Liver (tissue), 9 donors: ENCODE data around the gene IFI27L1. TPM values are rescaled to one million over a fixed set of nuclear protein-coding genes. Genes with fewer than 3 reads are reported as not detected.

Experiments
- DNase-seq: peaks from one replicate; pipeline ENCODE4 v3.0.0-alpha.2; 2017; ENCODE audit warnings: low spot score
- H3K27ac ChIP-seq, 2 donors: one replicate each; pipeline ENCODE4 v1.7.0; 2013; ENCODE audit warnings: inconsistent platforms in 2 of 2, low read length in 2 of 2, control low read depth in 1 of 2, low read depth in 1 of 2, mild to moderate bottlenecking in 1 of 2
- H3K27me3 ChIP-seq, 4 donors: one replicate each; pipeline versions ENCODE4 v1.6.1 to v1.7.0; 2013; ENCODE audit warnings: low read length in 3 of 4, inconsistent platforms in 1 of 4, mild to moderate bottlenecking in 1 of 4, moderate library complexity in 1 of 4; ENCODE audit not compliant: control insufficient read depth in 4 of 4, insufficient read depth in 4 of 4
- H3K36me3 ChIP-seq, 4 donors: one replicate each; pipeline versions ENCODE4 v1.6.1 to v1.7.0; 2013; ENCODE audit warnings: low read length in 3 of 4, mild to moderate bottlenecking in 3 of 4, low read depth in 1 of 4, moderate library complexity in 1 of 4; ENCODE audit not compliant: control insufficient read depth in 4 of 4, insufficient read depth in 3 of 4
- H3K4me1 ChIP-seq, 4 donors: one replicate each; pipeline versions ENCODE4 v1.6.1 to v1.7.0; 2013; ENCODE audit warnings: low read length in 3 of 4, mild to moderate bottlenecking in 3 of 4, moderate library complexity in 1 of 4; ENCODE audit not compliant: control insufficient read depth in 4 of 4, insufficient read depth in 4 of 4
- H3K4me3 ChIP-seq, 3 donors: one replicate each; pipeline versions ENCODE4 v1.6.1 to v1.7.0; 2013; ENCODE audit warnings: low read length in 3 of 3, control low read depth in 1 of 3, low read depth in 1 of 3, mild to moderate bottlenecking in 1 of 3
- H3K9ac ChIP-seq, 2 donors: one replicate each; pipeline ENCODE4 v1.7.0; 2013; ENCODE audit warnings: low read length in 2 of 2, mild to moderate bottlenecking in 2 of 2, moderate library complexity in 2 of 2, control low read depth in 1 of 2, low read depth in 1 of 2
- H3K9me3 ChIP-seq, 4 donors: one replicate each; pipeline versions ENCODE4 v1.6.1 to v1.7.0; 2013; ENCODE audit warnings: low read length in 3 of 4; ENCODE audit not compliant: control insufficient read depth in 4 of 4
- CTCF ChIP-seq: fragments of 150-350 bp; IDR thresholded peaks from 2 replicates; pipeline ENCODE4 v1.5.1; 2017; ENCODE audit warnings: improper control_type of control experiment, low read depth, low read length; ENCODE audit not compliant: missing input control
- EGR1 ChIP-seq, 2 donors: IDR thresholded peaks; 2 replicates each; pipeline ENCODE4 v1.6.1; 2016 to 2018; ENCODE audit warnings: antibody characterized with exemption in 2 of 2, low read depth in 2 of 2
- FOXA1 ChIP-seq: IDR thresholded peaks from 2 replicates; pipeline ENCODE4 v1.6.1; 2016; ENCODE audit warnings: antibody characterized with exemption
- FOXA2 ChIP-seq: IDR thresholded peaks from 2 replicates; pipeline ENCODE4 v1.6.1; 2016; ENCODE audit warnings: antibody characterized with exemption
- GABPA ChIP-seq, 2 donors: IDR thresholded peaks in 1 of 2; conservative IDR thresholded peaks in 1 of 2; 2 replicates each; pipeline ENCODE4 v1.6.1; 2016; ENCODE audit warnings: antibody characterized with exemption in 2 of 2, mild to moderate bottlenecking in 1 of 2, moderate library complexity in 1 of 2
- HNF4A ChIP-seq, 2 donors: conservative IDR thresholded peaks; 2 replicates each; pipeline ENCODE4 v1.6.1; 2016; ENCODE audit warnings: antibody characterized with exemption in 2 of 2, mild to moderate bottlenecking in 2 of 2
- HNF4G ChIP-seq: IDR thresholded peaks from 2 replicates; pipeline ENCODE4 v1.6.1; 2016; ENCODE audit warnings: antibody characterized with exemption
- JUND ChIP-seq, 2 donors: IDR thresholded peaks; 2 replicates each; pipeline ENCODE4 v1.6.1; 2016; ENCODE audit warnings: antibody characterized with exemption in 2 of 2
- MAX ChIP-seq: IDR thresholded peaks from 2 replicates; pipeline ENCODE4 v1.6.1; 2016; ENCODE audit warnings: antibody characterized with exemption
- NR2F2 ChIP-seq: IDR thresholded peaks from 2 replicates; pipeline ENCODE4 v1.6.1; 2016; ENCODE audit warnings: antibody characterized with exemption
- RAD21 ChIP-seq, 2 donors: IDR thresholded peaks; 2 replicates each; pipeline ENCODE4 v1.6.1; 2016; ENCODE audit warnings: antibody characterized with exemption in 2 of 2, mild to moderate bottlenecking in 2 of 2
- REST ChIP-seq: IDR thresholded peaks from 2 replicates; pipeline ENCODE4 v1.6.1; 2016; ENCODE audit warnings: antibody characterized with exemption, mild to moderate bottlenecking
- RXRA ChIP-seq, 2 donors: IDR thresholded peaks; 2 replicates each; pipeline ENCODE4 v1.6.1; 2017 to 2018; ENCODE audit warnings: antibody characterized with exemption in 2 of 2, mild to moderate bottlenecking in 1 of 2
- SP1 ChIP-seq: IDR thresholded peaks from 2 replicates; pipeline ENCODE4 v1.6.1; 2018; ENCODE audit warnings: antibody characterized with exemption, mild to moderate bottlenecking
- TAF1 ChIP-seq: conservative IDR thresholded peaks from 2 replicates; pipeline ENCODE4 v1.6.1; 2016; ENCODE audit warnings: antibody characterized with exemption, mild to moderate bottlenecking
- YY1 ChIP-seq: IDR thresholded peaks from 2 replicates; pipeline ENCODE4 v1.6.1; 2016; ENCODE audit warnings: antibody characterized with exemption, mild to moderate bottlenecking
- ZBTB33 ChIP-seq: IDR thresholded peaks from 2 replicates; pipeline ENCODE4 v1.6.1; 2016; ENCODE audit warnings: antibody characterized with exemption
- WGBS: extraction: QIAGEN DNeasy Blood & Tissue Kit; methylation state at CpG from one replicate; pipeline ENCODE4 v1.1.7; 2013; 5-methylcytosine and 5-hydroxymethylcytosine counted together
- polyA plus RNA-seq, 2 donors: library from polyadenylated mRNA; stranded (reverse) in 1 of 2; unstranded in 1 of 2; fragments of 200-250 nt in 1 of 2; fragments of >200 nt in 1 of 2; fragmentation: Nextera tagmentation in 1 of 2; extraction: Ambion mirVana in 1 of 2; gene quantifications; one replicate each; pipeline versions ENCODE4 v1.2.1 to v1.2.3, GENCODE V29; 2013 to 2015
- total RNA-seq, 2 donors: library from RNA; depleted of rRNA; stranded (reverse); fragments of >200 nt; gene quantifications; one replicate each; pipeline ENCODE4 v1.2.3, GENCODE V29; 2014
- TF ChIP-seq, protein P1 (sequence below): IDR thresholded peaks from 2 replicates; pipeline ENCODE4 v1.6.1; 2016; ENCODE audit warnings: antibody characterized with exemption
- donor health status: healthy.
- donor health status: healthy.
- donor health status: healthy.
- donor health status: healthy.
- donor health status: healthy.

Gene IFI27L1
- total and polyA plus RNA-seq, 4 donors = 3.7 to 8.1 (median 5.6) TPM

GRCh38 chr14:94114589-94115057 lies 33.5 kb downstream of the IFI27L1 start:
- no peak for TF ChIP-seq FOXA2
- TF ChIP-seq CTCF = no peak
- TF ChIP-seq FOXA1 = no peak
- TF ChIP-seq RAD21 (IDR thresholded peaks at IDR 0.05) = no peak
- no peak for TF ChIP-seq HNF4G
- no peak for TF ChIP-seq YY1
- TF ChIP-seq NR2F2 = no peak
- no peak for TF ChIP-seq TAF1
- no peak for TF ChIP-seq SP1
- TF ChIP-seq MAX = no peak
- no peak for TF ChIP-seq ZBTB33
- no peak for TF ChIP-seq EGR1 (IDR thresholded peaks at IDR 0.05; ENCODE audit: low read depth in 2 of 2)
- TF ChIP-seq JUND (IDR thresholded peaks at IDR 0.05) = no peak
- TF ChIP-seq, protein P1, sequence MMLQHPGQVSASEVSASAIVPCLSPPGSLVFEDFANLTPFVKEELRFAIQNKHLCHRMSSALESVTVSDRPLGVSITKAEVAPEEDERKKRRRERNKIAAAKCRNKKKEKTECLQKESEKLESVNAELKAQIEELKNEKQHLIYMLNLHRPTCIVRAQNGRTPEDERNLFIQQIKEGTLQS = no peak
- TF ChIP-seq REST = no peak
- TF ChIP-seq GABPA (IDR thresholded peaks at IDR 0.05 in 1 of 2, conservative IDR thresholded peaks at IDR 0.05 in 1 of 2) = no peak
- TF ChIP-seq RXRA (IDR thresholded peaks at IDR 0.05) = no peak
- TF ChIP-seq HNF4A (conservative IDR thresholded peaks at IDR 0.05) = no peak
- no peak overlapping the region for H3K4me3 ChIP-seq
- DNase-seq = no peak

More at GRCh38 chr14:94114589-94115057, 33.5 kb downstream of the IFI27L1 start:
- H3K9ac ChIP-seq = no peak overlapping the region
- peaks cover 0 to 8% (median 2%) of the 10 kb centered on the region in 4 donors for H3K4me1 ChIP-seq
- WGBS = 77% methylated on average over 5 of the region's 5 CpGs
- H3K27ac ChIP-seq = no peak overlapping the region
- H3K27me3 ChIP-seq = no peaks in the 10 kb centered on the region
- no peaks in the 10 kb centered on the region for H3K36me3 ChIP-seq
- peaks cover 0 to 4% (median 0%) of the 10 kb centered on the region in 4 donors for H3K9me3 ChIP-seq
